MCF 10A (cell line): ENCODE measurements around the gene RAD51AP2. TPM values are rescaled to one million over a fixed set of nuclear protein-coding genes. Genes with fewer than 3 reads are reported as not detected.

ENCODE experiments used
- BruUV-seq: library from RNA; stranded (reverse); fragments of 400-500 nt; replicated peaks from 2 replicates; lab custom pipeline; 2021; lab: Mats Ljungman, UMichigan
- CTCF ChIA-PET: fragments of 300-600 bp; sonication (Branson Sonifier 250); formaldehyde crosslinking; extraction: SDS; loops from one replicate; lab custom pipeline; 2021; ENCODE audit warnings: antibody characterized with exemption, inconsistent platforms; lab: Yijun Ruan, JAX
- POLR2A ChIA-PET: fragments of 300-600, 350-650 bp; sonication (Branson Sonifier 250); formaldehyde crosslinking; extraction: SDS; loops from one replicate; lab custom pipeline; 2020; ENCODE audit warnings: antibody characterized with exemption, inconsistent platforms; lab: Yijun Ruan, JAX
- DNase-seq: peaks from one replicate; pipeline ENCODE4 v3.0.0-alpha.2; 2018; ENCODE audit not compliant: unreplicated experiment
- H3K27ac Mint-ChIP-seq: one replicate; pipeline ENCODE4 v1.8.0; 2022; ENCODE audit warnings: mild to moderate bottlenecking, low read depth, mixed read lengths; ENCODE audit not compliant: unreplicated experiment
- H3K27me3 Mint-ChIP-seq: one replicate; pipeline ENCODE4 v1.8.0; 2022; ENCODE audit warnings: mixed read lengths; ENCODE audit not compliant: insufficient read depth, unreplicated experiment
- H3K36me3 Mint-ChIP-seq: one replicate; pipeline ENCODE4 v1.8.0; 2022; ENCODE audit warnings: mild to moderate bottlenecking, moderate library complexity, mixed read lengths; ENCODE audit not compliant: insufficient read depth, unreplicated experiment
- H3K4me1 Mint-ChIP-seq: one replicate; pipeline ENCODE4 v1.8.0; 2022; ENCODE audit warnings: mixed read lengths; ENCODE audit not compliant: insufficient read depth, unreplicated experiment
- H3K4me3 Mint-ChIP-seq: one replicate; pipeline ENCODE4 v1.8.0; 2022; ENCODE audit warnings: mild to moderate bottlenecking, moderate library complexity, mixed read lengths; ENCODE audit not compliant: unreplicated experiment
- H3K9me3 Mint-ChIP-seq: one replicate; pipeline ENCODE4 v1.8.0; 2022; ENCODE audit warnings: mixed read lengths; ENCODE audit not compliant: unreplicated experiment
- CTCF ChIP-seq: fragments of 200-600 bp; IDR thresholded peaks from one replicate; pipeline ENCODE4 v1.8.0; 2022; ENCODE audit warnings: antibody characterized with exemption, mild to moderate bottlenecking; ENCODE audit not compliant: unreplicated experiment
- intact Hi-C: fragments of 100-400 bp; cut with micrococcal nuclease; formaldehyde crosslinking; loops from 2 replicates; pipeline ENCODE4 v1.14.1; 2022
- total RNA-seq: library from RNA; stranded (reverse); gene quantifications from 2 replicates; pipeline ENCODE4 v1.2.3, GENCODE V29; 2022

RAD51AP2 gene
- total RNA-seq, 1 experiment from 2014 or later: 0.14 TPM

GRCh38 chr2:17547237-17547636, 29.0 kb upstream of the RAD51AP2 start:
- TF ChIP-seq CTCF: no peak
- BruUV-seq: no TSS peak
- H3K9me3 Mint-ChIP-seq: no peaks in the 10 kb centered on the region
- intact Hi-C loops: loop anchor here (10.0 kb wide), 1 partner anchor 242 kb away; no protein-coding TSS in a partner anchor
- H3K4me3 Mint-ChIP-seq: no peak overlapping the region
- ChIA-PET POLR2A (interaction anchor here (1.9 kb wide), 1 partner anchor 9 kb away, joined by 8 read pairs; no protein-coding TSS in a partner anchor), CTCF (interaction anchor here (0.7 to 1.0 kb wide), 2 partner anchors 56 to 124 kb away, joined by 4 to 6 read pairs; no protein-coding TSS in a partner anchor)
- no peak for DNase-seq
- H3K27me3 Mint-ChIP-seq: no peaks in the 10 kb centered on the region
- H3K4me1 Mint-ChIP-seq: peaks cover 11% of the 10 kb centered on the region
- H3K36me3 Mint-ChIP-seq: no peaks in the 10 kb centered on the region
- no peak overlapping the region for H3K27ac Mint-ChIP-seq

- intact Hi-C loops: loop anchor here (2.0 to 10.0 kb wide), 2 partner anchors 43 to 241 kb away; no protein-coding TSS in a partner anchor
- no peaks in the 10 kb centered on the region for H3K27me3 Mint-ChIP-seq
- ChIA-PET CTCF (interaction anchor here (0.7 to 1.4 kb wide), 2 partner anchors 16 to 71 kb away, joined by 3 to 5 read pairs; no protein-coding TSS in a partner anchor), POLR2A (interaction anchor here (0.6 to 1.4 kb wide), 3 partner anchors 11 to 878 kb away, joined by 3 to 4 read pairs (median 3); partner anchors contain the start of gene RAD51AP2)
- DNase-seq: no peak
- BruUV-seq: no TSS peak
- H3K9me3 Mint-ChIP-seq: no peaks in the 10 kb centered on the region
- no peak for TF ChIP-seq CTCF
- no peak overlapping the region for H3K27ac Mint-ChIP-seq
- no peaks in the 10 kb centered on the region for H3K36me3 Mint-ChIP-seq
- H3K4me3 Mint-ChIP-seq: no peak overlapping the region
- H3K4me1 Mint-ChIP-seq: peaks cover 19% of the 10 kb centered on the region
Measured at GRCh38 chr2:17545680-17546613, 27.7 kb upstream of the RAD51AP2 start.

GRCh38 chr2:17544256-17544655, 26.0 kb upstream of the RAD51AP2 start:
- no peak for TF ChIP-seq CTCF
- peaks cover 6% of the 10 kb centered on the region for H3K36me3 Mint-ChIP-seq
- BruUV-seq: no TSS peak
- no peak overlapping the region for H3K4me3 Mint-ChIP-seq
- H3K4me1 Mint-ChIP-seq: peaks cover 28% of the 10 kb centered on the region
- H3K27ac Mint-ChIP-seq: no peak overlapping the region
- CTCF ChIA-PET: interaction anchor here (0.6 to 1.3 kb wide), 4 partner anchors 101 to 923 kb away, joined by 3 to 6 read pairs (median 4); no protein-coding TSS in a partner anchor
- intact Hi-C loops: loop anchor here (2.0 to 10.0 kb wide), 3 partner anchors 45 to 239 kb away; no protein-coding TSS in a partner anchor
- DNase-seq: peak; percentile 68
- H3K27me3 Mint-ChIP-seq: no peaks in the 10 kb centered on the region
- POLR2A ChIA-PET: interaction anchor here (0.8 to 2.6 kb wide), 8 partner anchors 22 to 102 kb away, joined by 3 to 12 read pairs (median 4); partner anchors contain the start of gene RAD51AP2
- H3K9me3 Mint-ChIP-seq: no peaks in the 10 kb centered on the region
